Epithelial cell of proximal tubule (primary cell): Measurements from ENCODE around the gene NFIA. TPM values are rescaled to one million over a fixed set of nuclear protein-coding genes. Genes with fewer than 3 reads are reported as not detected.

ENCODE experiments used
- DNase-seq: peaks from one replicate; pipeline ENCODE4 v3.0.0-alpha.2; 2011; ENCODE audit warnings: low read depth
- H3K4me3 ChIP-seq: 2 replicates; pipeline ENCODE4 v1.5.1; 2011; ENCODE audit warnings: low read depth, mild to moderate bottlenecking, low read length
- total RNA-seq: library from RNA; depleted of rRNA; stranded (reverse); fragments of >200 nt; gene quantifications from 2 replicates; pipeline ENCODE4 v1.2.3, GENCODE V29; 2015
- TF ChIP-seq, protein P1 (sequence below): conservative IDR thresholded peaks from 2 replicates; pipeline ENCODE4 v1.5.1; 2012; ENCODE audit warnings: low read depth, mild to moderate bottlenecking, low read length

Gene NFIA
- total RNA-seq, 1 donor from 2014 or later, result 1.6 TPM

DNA sequence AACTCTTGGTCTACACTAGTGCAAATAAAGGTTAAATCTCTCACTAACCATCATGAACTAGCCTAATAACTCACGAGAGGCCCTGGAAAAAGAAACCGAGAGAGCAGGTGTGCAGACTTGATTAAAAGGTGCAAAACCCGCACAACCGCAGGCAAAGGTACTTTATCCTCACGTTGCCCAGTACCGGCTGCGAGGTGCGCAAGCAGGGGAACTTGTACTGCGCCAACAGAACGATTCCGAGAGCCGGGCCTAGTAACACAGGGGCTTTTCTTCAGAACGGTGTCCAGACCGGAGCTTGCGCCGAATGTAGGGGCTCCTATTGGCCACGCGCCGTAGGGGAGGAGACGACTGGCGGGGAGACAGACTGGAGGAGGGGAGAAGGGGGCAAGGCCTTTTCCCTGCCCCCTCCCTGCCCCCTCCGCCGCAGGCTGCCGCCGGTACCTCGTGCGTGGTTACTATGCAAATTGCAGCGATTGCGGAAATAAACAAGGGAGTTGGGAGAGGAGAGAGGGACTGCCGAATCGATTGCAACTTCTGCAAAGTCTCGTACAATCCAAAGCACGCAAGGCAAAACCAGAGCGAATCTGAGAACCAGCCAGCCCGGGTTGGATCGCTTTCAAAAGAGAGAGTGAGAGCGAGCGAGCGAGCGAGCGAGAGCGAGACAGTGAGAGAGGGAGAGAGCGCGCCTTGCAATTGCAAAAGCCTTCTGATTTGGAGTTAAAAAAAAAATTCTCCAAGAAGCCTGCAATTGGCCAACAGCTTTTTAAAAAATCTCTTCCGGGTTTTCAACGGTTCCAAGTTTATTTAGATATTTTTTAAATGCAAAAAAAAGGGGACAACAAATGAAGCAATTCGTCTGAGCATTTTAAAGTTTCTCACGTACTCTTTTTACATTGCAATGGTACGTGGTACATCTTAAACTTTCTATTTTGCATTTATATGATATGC is 5.4 kb upstream of the NFIA start:
- TF ChIP-seq, protein P1, sequence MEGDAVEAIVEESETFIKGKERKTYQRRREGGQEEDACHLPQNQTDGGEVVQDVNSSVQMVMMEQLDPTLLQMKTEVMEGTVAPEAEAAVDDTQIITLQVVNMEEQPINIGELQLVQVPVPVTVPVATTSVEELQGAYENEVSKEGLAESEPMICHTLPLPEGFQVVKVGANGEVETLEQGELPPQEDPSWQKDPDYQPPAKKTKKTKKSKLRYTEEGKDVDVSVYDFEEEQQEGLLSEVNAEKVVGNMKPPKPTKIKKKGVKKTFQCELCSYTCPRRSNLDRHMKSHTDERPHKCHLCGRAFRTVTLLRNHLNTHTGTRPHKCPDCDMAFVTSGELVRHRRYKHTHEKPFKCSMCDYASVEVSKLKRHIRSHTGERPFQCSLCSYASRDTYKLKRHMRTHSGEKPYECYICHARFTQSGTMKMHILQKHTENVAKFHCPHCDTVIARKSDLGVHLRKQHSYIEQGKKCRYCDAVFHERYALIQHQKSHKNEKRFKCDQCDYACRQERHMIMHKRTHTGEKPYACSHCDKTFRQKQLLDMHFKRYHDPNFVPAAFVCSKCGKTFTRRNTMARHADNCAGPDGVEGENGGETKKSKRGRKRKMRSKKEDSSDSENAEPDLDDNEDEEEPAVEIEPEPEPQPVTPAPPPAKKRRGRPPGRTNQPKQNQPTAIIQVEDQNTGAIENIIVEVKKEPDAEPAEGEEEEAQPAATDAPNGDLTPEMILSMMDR, result no peak
- no peak for DNase-seq
- peak overlapping the region; percentile 47 for H3K4me3 ChIP-seq

DNA sequence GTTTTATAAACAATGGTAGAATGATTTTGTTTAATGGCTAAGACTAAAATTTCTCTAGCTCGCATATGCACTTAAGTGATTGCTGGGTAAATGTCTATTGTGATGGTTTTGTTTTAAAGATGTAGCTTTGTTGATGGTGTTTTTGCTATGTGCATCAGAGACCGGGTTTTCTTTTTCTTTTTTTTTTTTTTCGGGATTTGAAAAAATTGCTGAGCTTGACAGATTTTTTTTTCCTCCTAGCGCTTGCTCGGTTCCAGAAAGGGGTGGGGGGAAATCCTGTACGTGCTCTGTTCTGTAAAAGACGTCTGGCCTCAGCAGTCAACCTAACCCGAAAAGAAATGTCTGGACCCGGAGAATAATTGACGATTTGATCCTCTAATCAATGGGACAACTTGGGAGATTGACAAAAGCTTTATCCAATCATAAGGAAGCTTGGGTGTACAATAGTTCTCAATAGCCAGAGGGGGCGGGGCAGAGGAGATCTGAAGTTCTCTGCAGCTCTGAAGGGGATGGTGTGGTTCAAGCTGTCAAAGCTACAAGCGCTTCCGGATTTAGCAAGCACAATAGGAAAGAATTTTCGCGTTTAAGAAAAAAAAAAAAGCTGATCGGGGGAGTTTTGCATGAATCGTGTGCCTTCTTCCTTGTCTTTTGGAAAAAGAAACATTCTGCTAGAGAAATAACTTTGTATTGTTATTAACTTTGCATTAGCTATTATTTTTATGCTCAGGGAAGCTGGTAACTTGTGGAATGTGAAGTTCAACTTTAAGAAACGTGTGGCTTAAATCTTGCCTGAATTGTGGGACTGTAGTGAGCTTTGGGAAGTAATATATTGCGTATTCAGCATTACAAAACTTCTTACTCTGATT is 4.5 kb upstream of the NFIA start:
- peak; percentile 100 for DNase-seq
- TF ChIP-seq, protein P1, result no peak
- peak overlapping the region; percentile 49 for H3K4me3 ChIP-seq

GRCh38 chr1:61078618-61079295 is 3.6 kb upstream of the NFIA start:
- DNase-seq, result no peak
- TF ChIP-seq, protein P1, result no peak
- peak overlapping the region; percentile 49 for H3K4me3 ChIP-seq

DNA sequence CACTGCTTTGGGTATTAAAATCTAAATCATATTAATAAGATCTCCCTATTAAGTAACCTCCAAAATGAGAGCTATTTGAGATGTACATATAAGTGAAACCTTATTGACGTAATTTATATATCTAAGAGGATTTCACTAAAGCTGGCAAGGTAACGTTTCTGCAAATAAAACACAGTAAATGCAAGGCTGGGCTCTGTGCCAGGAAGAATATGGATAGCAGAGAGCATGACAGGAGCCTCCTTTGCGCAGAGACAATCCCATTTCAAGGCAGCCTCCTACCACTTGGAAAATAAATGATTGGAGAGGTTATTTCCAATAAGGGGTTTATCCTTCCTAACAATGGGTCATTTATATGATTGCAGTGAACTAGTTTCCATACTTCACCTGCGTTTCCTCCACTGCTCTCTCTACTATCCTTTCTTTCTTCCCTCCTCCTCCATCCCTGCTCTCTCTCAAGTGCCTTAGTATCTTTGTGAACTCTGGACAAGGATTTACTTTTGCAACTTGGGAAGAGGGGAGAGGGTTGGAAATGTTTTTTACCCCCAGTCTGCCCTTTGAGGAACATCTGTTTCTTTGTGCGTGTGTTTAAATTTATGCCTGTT is 3.0 kb upstream of the NFIA start:
- no peak overlapping the region for H3K4me3 ChIP-seq
- TF ChIP-seq, protein P1, result no peak
- no peak for DNase-seq

DNA sequence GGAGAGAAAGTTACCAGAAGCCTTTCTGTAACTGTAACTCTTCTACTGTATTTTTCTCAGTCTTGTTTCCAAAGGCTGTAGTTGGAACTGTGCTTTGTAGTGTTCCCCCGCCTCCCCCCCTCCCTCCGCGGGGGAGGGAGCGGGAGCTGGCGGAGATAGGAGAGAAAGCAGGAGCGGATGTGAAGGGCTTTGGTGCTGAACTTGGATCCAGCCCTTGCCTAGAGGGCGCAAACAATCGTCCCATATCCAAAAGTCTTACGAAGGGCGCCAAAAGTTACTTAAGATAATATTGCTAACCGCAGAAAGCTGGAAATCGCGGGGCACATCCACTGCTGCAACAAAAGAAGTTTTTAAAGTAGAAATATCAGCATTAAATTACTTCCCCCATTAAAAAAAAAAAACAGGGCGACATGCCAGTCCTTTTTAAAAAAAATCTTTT is 2.4 kb upstream of the NFIA start:
- DNase-seq, result no peak
- TF ChIP-seq, protein P1, result peak; percentile 44
- H3K4me3 ChIP-seq, result peak overlapping the region; percentile 35

DNA sequence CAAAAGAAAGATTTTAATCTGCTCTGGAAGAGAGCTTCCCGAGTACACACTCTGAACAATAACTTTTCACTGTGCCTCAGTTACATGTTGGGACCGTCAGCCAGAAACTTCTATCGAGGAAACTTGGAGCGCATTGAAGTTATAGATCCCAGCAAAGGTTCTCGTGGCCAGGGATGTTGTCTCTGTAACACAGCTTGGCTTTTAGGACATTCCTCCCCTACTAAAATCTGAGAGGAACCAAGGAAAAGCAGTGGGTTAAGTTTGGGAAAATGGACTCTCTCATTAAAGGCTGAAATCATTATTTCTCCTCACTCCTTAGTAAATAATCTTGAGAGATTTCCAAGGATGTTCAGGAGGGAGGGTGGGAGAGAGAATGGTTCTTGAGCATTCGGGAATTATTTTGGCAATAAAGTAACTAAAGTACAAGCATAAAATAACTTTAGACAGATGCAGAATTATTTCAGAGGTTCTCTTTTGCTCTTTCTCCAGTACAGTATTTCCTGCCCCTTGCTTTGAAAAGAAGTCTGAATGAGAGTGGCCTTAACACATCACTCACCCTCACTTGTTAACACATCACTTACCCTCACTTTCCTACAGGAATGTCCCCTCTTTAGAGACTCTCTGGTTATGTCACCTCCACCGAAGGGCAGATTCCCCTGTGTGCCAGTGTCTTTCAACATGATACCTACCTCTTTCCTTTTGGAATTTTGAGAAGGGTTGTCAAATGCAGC is 1.8 kb upstream of the NFIA start:
- no peak for DNase-seq
- TF ChIP-seq, protein P1, result no peak
- H3K4me3 ChIP-seq, result peak overlapping the region; percentile 81
